Measurements from ENCODE around the gene PSD. TPM values are rescaled to one million over a fixed set of nuclear protein-coding genes. Genes with fewer than 3 reads are reported as not detected.

The PSD gene
- total RNA-seq (2022; extraction: Qiagen RNA extraction), result 0.25 to 0.78 TPM (median 0.43 TPM) in 5 replicates

DNA sequence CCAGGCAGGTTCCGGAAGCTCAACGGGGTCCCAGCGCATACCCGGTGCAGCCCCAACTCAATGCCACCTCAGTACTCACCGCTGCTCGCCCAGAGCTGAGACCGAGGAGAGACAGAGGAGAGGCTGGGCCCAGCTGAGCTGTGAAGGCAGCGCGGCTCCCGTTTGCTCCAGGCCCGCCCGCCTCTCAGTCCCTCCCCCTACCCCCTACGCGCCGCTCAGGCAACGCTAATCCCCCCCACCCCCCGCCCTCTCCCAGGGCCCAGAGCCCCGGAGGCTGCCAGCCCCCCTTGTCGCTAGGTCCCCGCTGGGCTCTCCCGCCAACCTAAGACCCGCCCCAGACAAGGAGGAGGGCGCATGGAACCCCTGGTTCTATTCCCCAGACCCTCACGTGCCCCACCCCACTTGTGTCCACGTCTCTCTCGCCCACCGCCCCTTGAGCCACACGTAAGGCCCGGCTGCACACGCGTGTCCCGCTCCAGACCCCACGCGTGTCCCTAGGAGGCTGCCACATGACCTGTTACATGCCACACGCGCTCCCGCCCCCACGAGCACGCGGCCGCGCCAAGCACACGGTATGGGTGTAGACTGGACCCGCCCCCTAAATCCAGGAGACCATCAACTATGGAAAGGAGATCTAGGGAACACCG lies at the start of gene PSD:
PSD (minus strand) TSS at position 164 of the 647 bp plus-strand sequence. CDS start 1,747 bp downstream, outside the sequence.

DNA sequence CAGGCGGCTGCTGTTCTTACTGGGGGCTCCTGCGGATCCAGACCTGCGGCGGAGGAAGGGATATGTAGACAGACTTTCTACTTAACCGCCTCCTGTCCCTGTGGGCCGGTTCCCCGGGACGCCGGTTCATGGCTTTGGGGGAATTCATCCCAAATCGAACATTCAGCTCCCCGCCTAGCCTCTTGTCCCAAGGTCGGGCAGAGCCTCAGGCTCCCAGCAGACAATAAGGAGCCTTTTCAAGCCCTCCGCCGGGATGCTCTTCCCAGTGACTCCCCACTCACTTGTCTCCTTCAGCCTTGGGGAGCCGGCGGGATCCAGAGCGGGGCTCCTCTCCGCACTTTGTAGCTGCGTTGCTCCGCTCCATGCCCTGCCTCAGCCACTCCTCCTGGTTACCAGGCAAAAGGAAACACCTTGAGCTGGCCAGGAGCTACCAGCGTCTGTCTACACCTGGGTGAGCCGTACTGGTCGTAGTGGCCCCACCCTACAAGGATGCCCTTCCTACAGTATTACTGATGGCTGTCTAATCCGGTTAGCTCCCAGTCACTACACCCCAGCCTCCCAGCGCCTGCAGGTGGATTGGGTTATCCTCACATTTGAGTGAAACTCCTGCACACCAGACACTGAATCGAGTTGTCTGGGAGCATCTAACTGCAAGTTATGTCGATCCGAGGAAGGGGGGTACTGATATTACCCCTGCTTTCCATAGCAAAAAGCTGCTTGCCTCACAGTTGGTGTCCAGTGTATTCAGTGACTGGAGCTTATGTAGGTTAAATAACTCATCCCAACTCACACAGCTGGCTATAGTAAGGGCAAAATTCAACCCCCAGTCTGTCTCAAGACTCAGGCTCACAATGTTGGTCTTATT lies 32.8 kb upstream of the PSD start, which contains the start of gene C10orf95:
C10orf95 (minus strand) TSS at position 439 of the 865 bp plus-strand sequence. CDS start 450 bp downstream, outside the sequence.

DNA sequence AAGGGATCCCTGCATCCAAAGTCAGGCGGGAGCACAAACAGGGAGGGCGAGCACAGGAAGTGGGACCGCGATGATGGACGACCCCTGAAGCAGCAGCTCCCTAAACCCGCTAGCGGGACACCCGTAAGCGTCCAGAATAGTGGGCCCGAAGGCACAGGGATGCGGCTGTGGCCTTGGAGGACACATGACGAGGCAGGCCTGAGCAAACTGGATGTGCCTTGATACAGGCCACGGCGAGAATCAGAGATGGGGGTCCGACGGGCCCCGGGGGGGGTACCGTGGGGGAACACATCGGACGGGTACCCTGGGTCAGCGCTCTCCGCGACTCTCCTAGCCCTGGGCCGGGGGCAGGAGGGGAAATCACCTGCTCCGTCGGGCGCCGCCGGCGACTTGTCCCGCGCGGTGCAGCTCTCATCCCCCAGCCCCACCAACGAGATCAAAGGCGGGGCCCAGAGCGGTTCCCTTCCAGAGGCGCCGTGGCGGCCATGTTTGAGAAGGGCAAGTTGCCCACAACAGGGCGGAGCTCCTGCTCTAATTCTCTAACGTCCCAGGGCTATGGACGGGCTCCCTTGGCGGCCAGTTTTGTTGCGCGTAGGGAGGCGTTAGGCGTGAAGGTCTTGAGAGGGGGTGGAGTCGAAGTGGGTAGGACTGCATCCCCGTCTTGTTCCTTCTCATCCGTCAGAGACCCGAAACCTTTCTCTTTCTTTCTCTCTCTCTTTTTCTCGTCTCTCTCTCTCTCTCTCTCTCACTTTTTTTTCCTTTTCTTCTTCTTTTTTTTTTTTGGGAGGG lies 13.8 kb upstream of the PSD start, which contains the start of gene CUEDC2:
CUEDC2 (minus strand) TSS at position 413 of the 789 bp plus-strand sequence. CDS start 7,386 bp downstream, outside the sequence.

DNA sequence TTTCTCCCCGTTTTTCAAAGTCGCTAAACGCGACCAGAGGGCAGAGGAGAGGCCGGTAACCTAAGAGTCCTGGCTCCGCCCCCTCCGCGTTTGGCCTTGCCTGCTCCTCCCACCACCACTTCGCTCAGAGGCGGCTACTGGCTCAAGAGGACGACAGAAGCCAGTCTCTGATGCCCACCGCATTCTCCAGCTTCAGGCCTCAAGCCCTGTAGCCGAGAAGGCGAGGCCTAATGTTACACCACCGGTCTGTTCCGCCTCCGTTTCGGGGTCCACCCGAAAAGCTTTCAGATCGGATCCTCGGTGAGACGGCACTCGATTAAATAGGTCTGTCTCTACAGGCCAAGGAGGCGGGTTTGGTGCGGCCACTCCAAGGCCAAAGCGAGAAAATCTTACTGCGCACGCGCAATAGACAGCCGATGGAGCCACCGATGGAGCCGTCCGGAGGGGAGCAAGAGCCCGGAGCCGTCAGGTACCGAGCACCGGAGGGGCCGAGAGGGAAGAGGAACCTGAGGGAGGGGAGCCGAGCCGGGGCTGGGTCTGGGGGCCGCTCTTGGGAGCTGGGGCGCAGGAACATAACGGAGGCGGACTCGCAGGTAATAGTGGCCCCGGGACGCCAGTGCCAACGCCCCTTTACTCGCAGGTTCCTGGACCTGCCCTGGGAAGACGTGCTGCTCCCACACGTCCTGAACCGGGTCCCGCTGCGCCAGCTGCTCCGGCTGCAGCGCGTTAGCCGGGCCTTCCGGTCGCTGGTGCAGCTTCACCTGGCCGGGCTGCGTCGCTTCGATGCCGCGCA lies 2.3 kb upstream of the PSD start, which contains the start of gene FBXL15:
FBXL15 (plus strand) TSS at position 123 of the 793 bp plus-strand sequence; CDS start at position 417, 294 bp downstream.

DNA sequence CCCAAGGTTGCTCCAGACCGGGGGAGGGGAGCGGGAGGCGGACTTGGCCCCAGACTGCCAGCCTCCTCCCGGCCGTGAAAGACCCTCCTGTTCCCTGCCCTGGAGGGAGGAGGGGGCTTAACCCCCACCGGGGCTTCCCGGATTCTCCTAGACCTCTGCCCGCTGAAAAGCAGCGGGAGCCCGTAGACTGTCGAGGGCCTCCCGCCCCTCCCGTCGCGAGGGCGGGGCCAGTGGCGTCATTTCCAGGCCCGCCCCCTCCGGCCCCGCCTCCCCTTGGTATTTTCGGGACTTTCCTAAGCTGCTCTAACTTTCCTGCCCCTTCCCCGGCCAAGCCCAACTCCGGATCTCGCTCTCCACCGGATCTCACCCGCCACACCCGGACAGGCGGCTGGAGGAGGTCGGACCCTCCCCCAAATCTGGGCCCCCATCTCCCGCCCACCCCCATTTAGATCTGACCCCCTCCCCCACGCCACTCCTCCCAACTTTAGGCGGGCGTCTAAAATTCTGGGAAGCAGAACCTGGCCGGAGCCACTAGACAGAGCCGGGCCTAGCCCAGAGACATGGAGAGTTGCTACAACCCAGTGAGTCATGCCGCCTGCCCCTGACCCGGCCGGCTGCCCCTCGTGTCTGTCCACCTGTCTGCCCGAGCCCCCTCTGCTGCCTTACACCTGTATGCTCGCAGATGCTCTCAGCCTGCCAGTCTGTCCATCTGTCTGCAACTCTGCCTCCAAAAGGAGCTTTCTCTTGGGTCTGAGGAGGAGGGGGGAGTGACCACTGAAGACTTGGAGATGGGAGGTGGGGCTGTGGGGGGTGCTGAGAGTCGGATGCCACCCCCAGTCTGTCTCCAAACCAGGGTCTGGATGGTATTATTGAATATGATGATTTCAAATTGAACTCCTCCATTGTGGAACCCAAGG lies 22.9 kb downstream of the PSD start, which contains the start of gene NFKB2:
NFKB2 (plus strand) TSS at position 306 of the 917 bp plus-strand sequence; CDS start at position 561, 255 bp downstream.

Other genes starting within 250 kb of the PSD start
- 0.29 to 0.46 TPM (median 0.33 TPM) in 5 replicates for gene ELOVL3, start 192.5 kb downstream of the PSD start, total RNA-seq (2022; extraction: Qiagen RNA extraction)
- gene PITX3, start 177.3 kb downstream of the PSD start, total RNA-seq (2022; extraction: Qiagen RNA extraction), result 0.63 to 1.4 TPM (median 1.2 TPM) in 5 replicates
- 23.7 to 27.6 TPM (median 24.7 TPM) in 5 replicates for gene GBF1, start 173.3 kb downstream of the PSD start, total RNA-seq (2022; extraction: Qiagen RNA extraction)
- 36.8 to 61.2 TPM (median 49.2 TPM) in 5 replicates for gene NFKB2, start 23.1 kb downstream of the PSD start, total RNA-seq (2022; extraction: Qiagen RNA extraction)
- gene FBXL15, start 2.1 kb upstream of the PSD start, total RNA-seq (2022; extraction: Qiagen RNA extraction), result 5.5 to 10.7 TPM (median 8.3 TPM) in 5 replicates
- gene CUEDC2, start 13.8 kb upstream of the PSD start, total RNA-seq (2022; extraction: Qiagen RNA extraction), result 60.2 to 67.8 TPM (median 64.1 TPM) in 5 replicates
- gene C10orf95, start 32.8 kb upstream of the PSD start, total RNA-seq (2022; extraction: Qiagen RNA extraction), result 0.09 to 0.20 TPM (median 0.14 TPM) in 5 replicates
- gene ACTR1A, start 83.9 kb upstream of the PSD start, total RNA-seq (2022; extraction: Qiagen RNA extraction), result 87.0 to 104 TPM (median 93.8 TPM) in 5 replicates
- 5.8 to 8.0 TPM (median 7.3 TPM) in 5 replicates for gene SUFU, start 85.2 kb upstream of the PSD start, total RNA-seq (2022; extraction: Qiagen RNA extraction)
- 45.3 to 51.3 TPM (median 46.2 TPM) in 5 replicates for gene TRIM8, start 225.7 kb upstream of the PSD start, total RNA-seq (2022; extraction: Qiagen RNA extraction)